ENCODE results near the gene CNOT11.
"Not testable (repeated sequence)": the region's sequence is repeated elsewhere in the genome, so short reads cannot be mapped to it uniquely, and the experiment has no call there.

- not testable (repeated sequence) for TF ChIP-seq CTCF (conservative IDR thresholded peaks at IDR 0.05 in 1 of 2, IDR thresholded peaks at IDR 0.05 in 1 of 2; ENCODE audit: low read depth in 1 of 2, low read length in 2 of 2); EZH2 (IDR thresholded peaks at IDR 0.05; ENCODE audit: low read length, missing control alignments)
Observed at GRCh38 chr2:101245468-101245867, 7.2 kb upstream of the CNOT11 start.
